NCI-H1048 (cell line): ENCODE results near the gene AADAC.
"Not testable (repeated sequence)": the region's sequence is repeated elsewhere in the genome, so short reads cannot be mapped to it uniquely, and the experiment has no call there.

Experiments
- DNase-seq: peaks from one replicate; lab custom pipeline; 2025; lab: John Stamatoyannopoulos, UW

Gene AADAC

GRCh38 chr3:151856118-151856517, 42.2 kb downstream of the AADAC start:
- no peak for DNase-seq

GRCh38 chr3:151856641-151857040, 42.7 kb downstream of the AADAC start:
- DNase-seq = no peak

GRCh38 chr3:151859233-151859673, 45.3 kb downstream of the AADAC start:
- no peak for DNase-seq

GRCh38 chr3:151859905-151860304, 46.0 kb downstream of the AADAC start:
- no peak for DNase-seq

- no peak for DNase-seq
Observed at GRCh38 chr3:151863611-151864010, 49.7 kb downstream of the AADAC start.

GRCh38 chr3:151864423-151865101, 50.6 kb downstream of the AADAC start:
- no peak for DNase-seq

GRCh38 chr3:151866711-151867410, 52.9 kb downstream of the AADAC start:
- no peak for DNase-seq

- no peak for DNase-seq
Observed at GRCh38 chr3:151867666-151868065, 53.8 kb downstream of the AADAC start.

- DNase-seq = no peak
Observed at GRCh38 chr3:151869181-151869580, 55.3 kb downstream of the AADAC start.

GRCh38 chr3:151871639-151872468, 57.9 kb downstream of the AADAC start:
- DNase-seq = no peak

- DNase-seq = no peak
Observed at GRCh38 chr3:151873398-151873797, 59.5 kb downstream of the AADAC start, which contains the start of gene SUCNR1. SUCNR1 (plus strand) TSS chr3:151873643; CDS start chr3:151879893, 6,250 bp downstream.

GRCh38 chr3:151874079-151874478, 60.2 kb downstream of the AADAC start:
- DNase-seq = not testable (repeated sequence)

GRCh38 chr3:151875759-151876158, 61.8 kb downstream of the AADAC start:
- DNase-seq = no peak

GRCh38 chr3:151877269-151877668, 63.4 kb downstream of the AADAC start:
- DNase-seq = no peak
